ENCODE results near the gene C14orf180.

The C14orf180 gene

GRCh38 chr14:104593710-104594136 is 14.2 kb downstream of the C14orf180 start (continued):
- TF ChIP-seq ZNF114 (tag by site-specific recombination; IDR thresholded peaks at IDR 0.05) (no peak), ZNF626 (tag by site-specific recombination; IDR thresholded peaks at IDR 0.05) (no peak), ZNF544 (tag by site-specific recombination; IDR thresholded peaks at IDR 0.05) (no peak)

GRCh38 chr14:104594310-104595046 is 14.9 kb downstream of the C14orf180 start:
- H3K4me3 ChIP-seq (ENCODE audit: low read depth, low read length): no peak overlapping the region
- no peak overlapping the region for H3K27ac ChIP-seq (ENCODE audit: extremely low read depth, low read depth, low read length)
- H3K9me3 ChIP-seq (ENCODE audit: control insufficient read depth, insufficient read depth, low read depth, low read length): no peaks in the 10 kb centered on the region
- H3K4me1 ChIP-seq (ENCODE audit: control insufficient read depth, insufficient read depth, low read length): no peaks in the 10 kb centered on the region
- ChIA-PET POLR2A (no interaction called here), CTCF (no interaction called here)
- H3K36me3 ChIP-seq (ENCODE audit: control insufficient read depth in 2 of 2, insufficient read depth in 1 of 2, low read length in 2 of 2): no peaks in the 10 kb centered on the region
- no peak for TF ChIP-seq ZNF24 (tag by site-specific recombination; IDR thresholded peaks at IDR 0.05)
- no peak for TF ChIP-seq ZNF843 (tag by site-specific recombination; IDR thresholded peaks at IDR 0.05)
- no peak for TF ChIP-seq ZNF202 (tag by site-specific recombination; IDR thresholded peaks at IDR 0.05; ENCODE audit: borderline replicate concordance)
- no peak for TF ChIP-seq ZSCAN5A (tag by site-specific recombination; IDR thresholded peaks at IDR 0.05)
- no peak for TF ChIP-seq ZNF629 (tag by site-specific recombination; IDR thresholded peaks at IDR 0.05)
- TF ChIP-seq GFI1B (tag by site-specific recombination; IDR thresholded peaks at IDR 0.05): no peak

GRCh38 chr14:104595116-104595675 is 15.6 kb downstream of the C14orf180 start:
- ChIA-PET CTCF (interaction anchor here (1.4 kb wide), 1 partner anchor 26 kb away, joined by 3 read pairs; no protein-coding TSS in a partner anchor), POLR2A (no interaction called here)
- H3K4me1 ChIP-seq (ENCODE audit: control insufficient read depth, insufficient read depth, low read length): no peaks in the 10 kb centered on the region
- TF ChIP-seq TRIM28 (IDR thresholded peaks at IDR 0.05; ENCODE audit: borderline replicate concordance, low read length): no peak
- no peak for TF ChIP-seq ZNF239 (tag by site-specific recombination; IDR thresholded peaks at IDR 0.05)
- TF ChIP-seq ZNF449 (tag by site-specific recombination; IDR thresholded peaks at IDR 0.05): no peak
- no peak for TF ChIP-seq ZNF571 (tag by site-specific recombination; IDR thresholded peaks at IDR 0.05)
- TF ChIP-seq SP2 (tag by site-specific recombination; IDR thresholded peaks at IDR 0.05): no peak
- TF ChIP-seq ZNF404 (tag by site-specific recombination; IDR thresholded peaks at IDR 0.05): no peak
- TF ChIP-seq ZBTB10 (tag by site-specific recombination; IDR thresholded peaks at IDR 0.05): no peak
- TF ChIP-seq ATF2 (tag by site-specific recombination; IDR thresholded peaks at IDR 0.05; ENCODE audit: low read depth): no peak
- TF ChIP-seq ZNF23 (tag by site-specific recombination; IDR thresholded peaks at IDR 0.05; ENCODE audit: borderline replicate concordance): no peak
- no peak for TF ChIP-seq ZNF707 (tag by site-specific recombination; IDR thresholded peaks at IDR 0.05)
- no peak for TF ChIP-seq HOXC10 (CRISPR knock-in tag; IDR thresholded peaks at IDR 0.05)
- TF ChIP-seq ZNF473 (tag by site-specific recombination; IDR thresholded peaks at IDR 0.05): no peak
- no peak for TF ChIP-seq ZNF76 (tag by site-specific recombination; IDR thresholded peaks at IDR 0.05; ENCODE audit: borderline replicate concordance, low read depth)
- TF ChIP-seq ZNF585B (tag by site-specific recombination; IDR thresholded peaks at IDR 0.05): no peak
- no peak for TF ChIP-seq ZXDB (tag by site-specific recombination; IDR thresholded peaks at IDR 0.05)

More at GRCh38 chr14:104595116-104595675, 15.6 kb downstream of the C14orf180 start:
- no peaks in the 10 kb centered on the region for H3K9me3 ChIP-seq (ENCODE audit: control insufficient read depth, insufficient read depth, low read depth, low read length)
- no peaks in the 10 kb centered on the region for H3K36me3 ChIP-seq (ENCODE audit: control insufficient read depth in 2 of 2, insufficient read depth in 1 of 2, low read length in 2 of 2)
- no peak overlapping the region for H3K4me3 ChIP-seq (ENCODE audit: low read depth, low read length)
- H3K27ac ChIP-seq (ENCODE audit: extremely low read depth, low read depth, low read length): no peak overlapping the region
